DMS 273 (cell line): ENCODE measurements around the gene CYP4F2.
"Not testable (repeated sequence)": the region's sequence is repeated elsewhere in the genome, so short reads cannot be mapped to it uniquely, and the experiment has no call there.

Source experiments
- DNase-seq: peaks from one replicate; lab custom pipeline; 2025; ENCODE audit not compliant: unreplicated experiment; lab: John Stamatoyannopoulos, UW

CYP4F2 gene

GRCh38 chr19:15900504-15900903 lies 2.6 kb upstream of the CYP4F2 start:
- no peak for DNase-seq

- DNase-seq, result not testable (repeated sequence)
Measured at GRCh38 chr19:15900032-15900431, 2.2 kb upstream of the CYP4F2 start.

- not testable (repeated sequence) for DNase-seq
Measured at GRCh38 chr19:15899561-15899960, 1.7 kb upstream of the CYP4F2 start.

- no peak for DNase-seq
Measured at GRCh38 chr19:15897026-15897737, 692 bp downstream of the CYP4F2 start.

GRCh38 chr19:15895876-15896430 lies 1.9 kb downstream of the CYP4F2 start:
- no peak for DNase-seq

- DNase-seq, result no peak
Measured at GRCh38 chr19:15894359-15894758, 3.5 kb downstream of the CYP4F2 start.

GRCh38 chr19:15893477-15893876 lies 4.4 kb downstream of the CYP4F2 start:
- no peak for DNase-seq

GRCh38 chr19:15892012-15892411 lies 5.9 kb downstream of the CYP4F2 start:
- no peak for DNase-seq

- DNase-seq, result no peak
Measured at GRCh38 chr19:15891434-15891833, 6.4 kb downstream of the CYP4F2 start.

- DNase-seq, result not testable (repeated sequence)
Measured at GRCh38 chr19:15889339-15889738, 8.5 kb downstream of the CYP4F2 start.

GRCh38 chr19:15885919-15886318 lies 12.0 kb downstream of the CYP4F2 start:
- no peak for DNase-seq

- DNase-seq, result no peak
Measured at GRCh38 chr19:15885167-15885566, 12.7 kb downstream of the CYP4F2 start.

GRCh38 chr19:15883329-15883728 lies 14.5 kb downstream of the CYP4F2 start:
- DNase-seq, result not testable (repeated sequence)

- DNase-seq, result no peak
Measured at GRCh38 chr19:15874821-15875474, 22.9 kb downstream of the CYP4F2 start.

GRCh38 chr19:15873771-15874170 lies 24.1 kb downstream of the CYP4F2 start:
- not testable (repeated sequence) for DNase-seq

GRCh38 chr19:15871570-15871969 lies 26.3 kb downstream of the CYP4F2 start:
- DNase-seq, result peak; percentile 4

- no peak for DNase-seq
Measured at GRCh38 chr19:15869873-15870272, 28.0 kb downstream of the CYP4F2 start.

GRCh38 chr19:15869109-15869555 lies 28.7 kb downstream of the CYP4F2 start:
- DNase-seq, result peak; percentile 61

GRCh38 chr19:15866636-15867035 lies 31.2 kb downstream of the CYP4F2 start:
- DNase-seq, result no peak

- DNase-seq, result no peak
Measured at GRCh38 chr19:15864824-15865223, 33.0 kb downstream of the CYP4F2 start.

- no peak for DNase-seq
Measured at GRCh38 chr19:15863272-15863671, 34.6 kb downstream of the CYP4F2 start.

GRCh38 chr19:15862444-15862843 lies 35.4 kb downstream of the CYP4F2 start:
- no peak for DNase-seq
